Measurements from ENCODE around the gene SCN3A. TPM values are rescaled to one million over a fixed set of nuclear protein-coding genes. Genes with fewer than 3 reads are reported as not detected.

The SCN3A gene
- total RNA-seq, 6 experiments from 2014 or later, result 0.14 to 2.2 (median 1.9) TPM; not detected in 1

DNA sequence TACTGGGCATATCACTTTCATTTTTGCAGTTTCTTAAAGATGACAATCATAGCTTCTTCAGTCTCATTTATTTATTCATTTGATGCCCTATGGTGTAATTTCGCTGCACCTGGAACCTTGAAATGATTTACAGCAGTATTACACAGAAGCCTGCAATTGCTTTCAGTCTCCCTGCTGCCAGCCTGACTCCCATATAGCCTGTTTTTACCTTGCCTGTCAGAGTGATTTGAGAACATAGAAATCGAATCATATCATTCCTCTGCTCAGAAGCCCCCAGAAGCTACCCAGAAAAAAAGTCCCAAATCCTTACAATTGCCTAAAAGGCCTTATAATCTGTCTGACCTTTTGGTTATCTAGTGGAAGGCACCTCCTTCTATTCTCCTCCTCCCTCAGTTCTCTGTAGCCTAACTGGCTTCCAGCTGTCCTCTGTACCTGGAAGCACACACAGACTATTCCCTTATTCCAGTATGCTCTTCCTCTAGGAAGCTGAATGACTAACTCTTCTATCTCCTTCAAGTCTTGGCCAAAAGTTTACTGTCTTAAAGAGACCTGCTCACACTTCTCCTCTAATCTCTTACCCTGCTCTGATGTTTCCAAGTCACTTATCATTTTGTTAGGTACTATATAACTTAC, 12.6 kb downstream of the SCN3A start:
- TF ChIP-seq, protein P1, sequence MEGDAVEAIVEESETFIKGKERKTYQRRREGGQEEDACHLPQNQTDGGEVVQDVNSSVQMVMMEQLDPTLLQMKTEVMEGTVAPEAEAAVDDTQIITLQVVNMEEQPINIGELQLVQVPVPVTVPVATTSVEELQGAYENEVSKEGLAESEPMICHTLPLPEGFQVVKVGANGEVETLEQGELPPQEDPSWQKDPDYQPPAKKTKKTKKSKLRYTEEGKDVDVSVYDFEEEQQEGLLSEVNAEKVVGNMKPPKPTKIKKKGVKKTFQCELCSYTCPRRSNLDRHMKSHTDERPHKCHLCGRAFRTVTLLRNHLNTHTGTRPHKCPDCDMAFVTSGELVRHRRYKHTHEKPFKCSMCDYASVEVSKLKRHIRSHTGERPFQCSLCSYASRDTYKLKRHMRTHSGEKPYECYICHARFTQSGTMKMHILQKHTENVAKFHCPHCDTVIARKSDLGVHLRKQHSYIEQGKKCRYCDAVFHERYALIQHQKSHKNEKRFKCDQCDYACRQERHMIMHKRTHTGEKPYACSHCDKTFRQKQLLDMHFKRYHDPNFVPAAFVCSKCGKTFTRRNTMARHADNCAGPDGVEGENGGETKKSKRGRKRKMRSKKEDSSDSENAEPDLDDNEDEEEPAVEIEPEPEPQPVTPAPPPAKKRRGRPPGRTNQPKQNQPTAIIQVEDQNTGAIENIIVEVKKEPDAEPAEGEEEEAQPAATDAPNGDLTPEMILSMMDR (IDR thresholded peaks at IDR 0.05), result no peak
- Mint-ChIP-seq H3K27ac (no peak overlapping the region), H3K27me3 (ENCODE audit: insufficient read depth) (no peaks in the 10 kb centered on the region), H3K4me3 (no peak overlapping the region), H3K36me3 (ENCODE audit: low read depth) (no peaks in the 10 kb centered on the region), H3K9me3 (no peaks in the 10 kb centered on the region), H3K4me1 (ENCODE audit: low read depth) (no peaks in the 10 kb centered on the region)
- no peak for DNase-seq

GRCh38 chr2:165185633-165186032, 18.2 kb downstream of the SCN3A start:
- no peak overlapping the region for H3K27ac Mint-ChIP-seq
- peaks cover 2% of the 10 kb centered on the region; the same call in 1 of the 2 replicates for H3K27me3 Mint-ChIP-seq (ENCODE audit: insufficient read depth)
- no peak for DNase-seq
- no peaks in the 10 kb centered on the region for H3K4me1 Mint-ChIP-seq (ENCODE audit: low read depth)
- no peaks in the 10 kb centered on the region for H3K9me3 Mint-ChIP-seq
- TF ChIP-seq, protein P1 (IDR thresholded peaks at IDR 0.05), result no peak
- no peaks in the 10 kb centered on the region for H3K36me3 Mint-ChIP-seq (ENCODE audit: low read depth)
- H3K4me3 Mint-ChIP-seq, result no peak overlapping the region

DNA sequence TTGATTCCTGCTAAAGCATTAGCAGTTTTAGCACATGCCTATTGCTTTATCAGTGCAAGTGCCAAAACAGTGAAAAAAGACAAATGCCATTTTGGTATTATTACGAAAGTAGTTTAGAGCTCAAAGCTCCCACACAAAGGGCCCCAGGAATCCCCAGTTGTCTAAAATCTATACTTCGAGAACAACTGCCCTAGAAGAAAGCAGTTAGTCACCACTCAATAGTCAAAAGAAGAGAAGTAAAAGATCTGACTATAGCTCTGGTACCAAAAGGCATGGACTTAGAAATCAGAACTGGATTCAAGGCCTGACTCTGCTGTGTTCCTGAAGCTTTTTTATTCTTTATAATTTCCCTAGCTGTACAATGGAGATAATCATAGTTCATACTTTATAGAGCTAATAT, 21.8 kb downstream of the SCN3A start:
- Mint-ChIP-seq H3K27me3 (ENCODE audit: insufficient read depth) (peaks cover 2% of the 10 kb centered on the region; the same call in 1 of the 2 replicates), H3K27ac (no peak overlapping the region), H3K9me3 (no peaks in the 10 kb centered on the region), H3K4me3 (no peak overlapping the region), H3K36me3 (ENCODE audit: low read depth) (no peaks in the 10 kb centered on the region), H3K4me1 (ENCODE audit: low read depth) (no peaks in the 10 kb centered on the region)
- DNase-seq, result no peak
- TF ChIP-seq, protein P1 (IDR thresholded peaks at IDR 0.05), result no peak

DNA sequence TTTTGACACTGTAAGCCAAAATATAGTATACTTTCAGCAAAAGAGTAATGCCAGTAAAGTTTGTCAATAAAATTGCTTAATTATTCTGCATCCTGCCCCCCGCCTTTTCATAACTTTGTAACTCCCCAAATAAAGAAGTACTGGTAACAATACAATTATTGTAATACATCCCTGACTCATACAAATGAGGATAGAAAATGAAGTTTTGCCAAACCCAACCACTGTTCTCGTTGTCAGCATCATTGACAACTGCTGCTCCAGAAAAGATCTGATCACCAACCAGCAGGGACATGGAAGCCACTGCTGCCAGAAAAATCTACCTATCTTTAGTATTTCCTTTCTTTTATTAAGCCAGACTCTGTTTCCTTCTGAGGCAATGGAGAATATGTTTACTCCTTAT, 27.1 kb downstream of the SCN3A start:
- H3K27ac Mint-ChIP-seq, result no peak overlapping the region
- peaks cover 2% of the 10 kb centered on the region; the same call in 1 of the 2 replicates for H3K27me3 Mint-ChIP-seq (ENCODE audit: insufficient read depth)
- H3K9me3 Mint-ChIP-seq, result no peaks in the 10 kb centered on the region
- no peak overlapping the region for H3K4me3 Mint-ChIP-seq
- TF ChIP-seq, protein P1 (IDR thresholded peaks at IDR 0.05), result no peak
- H3K4me1 Mint-ChIP-seq (ENCODE audit: low read depth), result no peaks in the 10 kb centered on the region
- DNase-seq, result no peak
- H3K36me3 Mint-ChIP-seq (ENCODE audit: low read depth), result no peaks in the 10 kb centered on the region

- peaks cover 2% of the 10 kb centered on the region; the same call in 1 of the 2 replicates for H3K27me3 Mint-ChIP-seq (ENCODE audit: insufficient read depth)
- no peaks in the 10 kb centered on the region for H3K9me3 Mint-ChIP-seq
- H3K27ac Mint-ChIP-seq, result no peak overlapping the region
- no peak overlapping the region for H3K4me3 Mint-ChIP-seq
- H3K4me1 Mint-ChIP-seq (ENCODE audit: low read depth), result no peaks in the 10 kb centered on the region
- H3K36me3 Mint-ChIP-seq (ENCODE audit: low read depth), result no peaks in the 10 kb centered on the region
- no peak for DNase-seq
- TF ChIP-seq, protein P1 (IDR thresholded peaks at IDR 0.05), result no peak
Observed at GRCh38 chr2:165173215-165173614, 30.6 kb downstream of the SCN3A start.
